PC-3 (cell line): ENCODE data around the gene EXOSC10.

Source experiments
- EZH2 ChIP-seq: fragments of 300-600 bp; sonication (generic); IDR thresholded peaks from one replicate; pipeline ENCODE4 v1.6.1; 2017; ENCODE audit warnings: antibody characterized with exemption, mild to moderate bottlenecking, low read length; ENCODE audit not compliant: unreplicated experiment
- EZH2phosphoT487 ChIP-seq: fragments of 300-600 bp; sonication (generic); IDR thresholded peaks from 2 replicates; pipeline ENCODE4 v1.6.1; 2018; ENCODE audit warnings: mild to moderate bottlenecking, antibody characterized with exemption, low read length, borderline replicate concordance
- TF ChIP-seq, protein P1 (sequence below): fragments of 300-600 bp; sonication (generic); conservative IDR thresholded peaks from 2 replicates; pipeline ENCODE4 v1.5.1; 2017; ENCODE audit warnings: antibody characterized with exemption, low read depth, mild to moderate bottlenecking, low read length

DNA sequence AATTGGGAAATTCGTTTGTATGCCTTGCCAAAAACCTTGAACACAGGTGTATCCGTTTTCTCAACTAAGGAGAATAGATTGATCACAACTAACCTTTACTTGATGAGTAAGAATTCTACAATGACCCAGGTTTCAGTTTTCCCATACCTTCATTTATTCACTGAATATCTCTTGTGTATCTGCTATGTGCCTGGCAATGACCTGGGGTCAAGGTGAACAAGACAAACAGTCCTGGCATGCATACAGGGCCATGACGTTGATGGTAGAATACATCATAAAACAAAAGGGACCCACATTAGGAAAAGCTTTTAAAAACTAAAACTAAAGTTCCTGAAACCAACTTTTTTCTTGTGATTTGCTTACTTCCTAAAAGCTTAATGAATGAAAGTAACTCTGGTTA, 32.1 kb upstream of the EXOSC10 start:
- no peak for TF ChIP-seq EZH2phosphoT487
- TF ChIP-seq, protein P1, sequence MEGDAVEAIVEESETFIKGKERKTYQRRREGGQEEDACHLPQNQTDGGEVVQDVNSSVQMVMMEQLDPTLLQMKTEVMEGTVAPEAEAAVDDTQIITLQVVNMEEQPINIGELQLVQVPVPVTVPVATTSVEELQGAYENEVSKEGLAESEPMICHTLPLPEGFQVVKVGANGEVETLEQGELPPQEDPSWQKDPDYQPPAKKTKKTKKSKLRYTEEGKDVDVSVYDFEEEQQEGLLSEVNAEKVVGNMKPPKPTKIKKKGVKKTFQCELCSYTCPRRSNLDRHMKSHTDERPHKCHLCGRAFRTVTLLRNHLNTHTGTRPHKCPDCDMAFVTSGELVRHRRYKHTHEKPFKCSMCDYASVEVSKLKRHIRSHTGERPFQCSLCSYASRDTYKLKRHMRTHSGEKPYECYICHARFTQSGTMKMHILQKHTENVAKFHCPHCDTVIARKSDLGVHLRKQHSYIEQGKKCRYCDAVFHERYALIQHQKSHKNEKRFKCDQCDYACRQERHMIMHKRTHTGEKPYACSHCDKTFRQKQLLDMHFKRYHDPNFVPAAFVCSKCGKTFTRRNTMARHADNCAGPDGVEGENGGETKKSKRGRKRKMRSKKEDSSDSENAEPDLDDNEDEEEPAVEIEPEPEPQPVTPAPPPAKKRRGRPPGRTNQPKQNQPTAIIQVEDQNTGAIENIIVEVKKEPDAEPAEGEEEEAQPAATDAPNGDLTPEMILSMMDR = no peak
- TF ChIP-seq EZH2 = no peak
